Upper lobe of left lung (tissue), 4 donors: ENCODE measurements around the gene PSMD2.

Experiments used
- EP300 ChIP-seq, 4 donors: sonication (generic); formaldehyde crosslinking; IDR thresholded peaks; one replicate each; pipeline ENCODE4 v1.5.1; 2017; ENCODE audit warnings: antibody characterized with exemption in 4 of 4, control low read depth in 2 of 4
- POLR2A ChIP-seq, 4 donors: fragments of 450-650 bp; IDR thresholded peaks; one replicate each; pipeline ENCODE4 v1.5.1; 2016 to 2017; ENCODE audit warnings: antibody characterized with exemption in 4 of 4, mild to moderate bottlenecking in 2 of 4
- TF ChIP-seq, protein P1 (sequence below), 6 experiments: fragments of 450-650 bp in 4 of 6; fragments of 200-600 bp in 2 of 6; sonication (generic) in 2 of 6; IDR thresholded peaks; one replicate each; pipeline ENCODE4 v1.5.1; 2016 to 2019; ENCODE audit warnings: antibody characterized with exemption in 6 of 6

DNA sequence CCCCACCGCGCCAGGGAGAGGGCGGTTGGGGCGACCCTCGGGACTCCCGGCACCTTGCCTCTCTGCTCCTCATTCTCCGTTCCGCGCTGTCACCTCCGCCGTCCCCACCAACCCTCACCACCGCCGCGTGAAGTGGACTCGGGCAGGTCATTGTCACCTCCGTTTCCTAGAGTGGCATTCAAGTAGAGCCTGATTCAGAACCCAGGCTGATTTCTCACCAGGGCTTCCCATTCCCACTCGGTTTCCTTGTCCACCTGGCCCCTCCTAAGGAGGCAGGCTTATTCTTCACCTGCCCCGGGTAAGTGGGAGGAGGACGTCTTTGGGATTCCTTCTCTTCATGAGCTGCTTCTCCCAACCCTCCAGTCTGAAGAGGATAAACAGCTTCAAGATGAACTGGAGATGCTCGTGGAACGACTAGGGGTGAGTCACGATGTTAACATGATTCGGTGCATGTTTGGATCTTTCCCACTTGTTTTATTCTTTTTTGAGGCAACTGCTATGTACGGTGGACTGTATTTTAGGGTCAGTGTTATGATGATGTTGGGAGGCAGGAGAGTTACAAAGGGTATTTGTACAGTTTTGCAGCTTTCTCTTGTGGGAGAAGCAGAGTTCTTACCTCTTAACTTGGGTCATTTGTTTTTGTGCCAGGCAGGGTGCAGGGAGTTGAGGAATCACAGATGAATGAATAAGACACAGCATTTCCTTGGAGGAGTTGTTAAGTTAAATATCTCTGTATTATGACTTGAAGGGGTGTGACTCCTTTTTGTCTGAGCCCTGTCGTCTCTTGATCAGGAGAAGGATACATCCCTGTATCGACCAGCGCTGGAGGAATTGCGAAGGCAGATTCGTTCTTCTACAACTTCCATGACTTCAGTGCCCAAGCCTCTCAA is 692 bp downstream of the PSMD2 start:
- TF ChIP-seq, protein P1, sequence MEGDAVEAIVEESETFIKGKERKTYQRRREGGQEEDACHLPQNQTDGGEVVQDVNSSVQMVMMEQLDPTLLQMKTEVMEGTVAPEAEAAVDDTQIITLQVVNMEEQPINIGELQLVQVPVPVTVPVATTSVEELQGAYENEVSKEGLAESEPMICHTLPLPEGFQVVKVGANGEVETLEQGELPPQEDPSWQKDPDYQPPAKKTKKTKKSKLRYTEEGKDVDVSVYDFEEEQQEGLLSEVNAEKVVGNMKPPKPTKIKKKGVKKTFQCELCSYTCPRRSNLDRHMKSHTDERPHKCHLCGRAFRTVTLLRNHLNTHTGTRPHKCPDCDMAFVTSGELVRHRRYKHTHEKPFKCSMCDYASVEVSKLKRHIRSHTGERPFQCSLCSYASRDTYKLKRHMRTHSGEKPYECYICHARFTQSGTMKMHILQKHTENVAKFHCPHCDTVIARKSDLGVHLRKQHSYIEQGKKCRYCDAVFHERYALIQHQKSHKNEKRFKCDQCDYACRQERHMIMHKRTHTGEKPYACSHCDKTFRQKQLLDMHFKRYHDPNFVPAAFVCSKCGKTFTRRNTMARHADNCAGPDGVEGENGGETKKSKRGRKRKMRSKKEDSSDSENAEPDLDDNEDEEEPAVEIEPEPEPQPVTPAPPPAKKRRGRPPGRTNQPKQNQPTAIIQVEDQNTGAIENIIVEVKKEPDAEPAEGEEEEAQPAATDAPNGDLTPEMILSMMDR (IDR thresholded peaks at IDR 0.05) = no peak
- no peak for TF ChIP-seq POLR2A (IDR thresholded peaks at IDR 0.05)
- no peak for TF ChIP-seq EP300 (IDR thresholded peaks at IDR 0.05)
